KMS-11 (cell line): ENCODE measurements around the gene TMCC3.

Source experiments
- H2AFZ ChIP-seq: fragments of 200-600 bp; sonication (generic); 2 replicates; pipeline ENCODE4 v1.6.1; 2016; ENCODE audit warnings: antibody characterized with exemption, mixed run types, low read depth
- H3K27ac ChIP-seq: fragments of 200-600 bp; sonication (generic); 2 replicates; pipeline ENCODE4 v1.6.1; 2016; ENCODE audit warnings: mild to moderate bottlenecking, mixed run types
- H3K27me3 ChIP-seq: fragments of 200-600 bp; sonication (generic); 2 replicates; pipeline ENCODE4 v1.6.1; 2017; ENCODE audit warnings: mild to moderate bottlenecking, low read depth, mixed run types, moderate library complexity; ENCODE audit not compliant: insufficient read depth
- H3K36me3 ChIP-seq: fragments of 200-600 bp; sonication (generic); 2 replicates; pipeline ENCODE4 v1.6.1; 2017; ENCODE audit warnings: mild to moderate bottlenecking, mixed run types; ENCODE audit not compliant: insufficient read depth
- H3K4me1 ChIP-seq: fragments of 200-600 bp; sonication (generic); 2 replicates; pipeline ENCODE4 v1.6.1; 2016; ENCODE audit warnings: mild to moderate bottlenecking, low read depth, mixed run types; ENCODE audit not compliant: poor library complexity, severe bottlenecking
- H3K4me2 ChIP-seq: fragments of 200-600 bp; sonication (generic); 2 replicates; pipeline ENCODE4 v1.7.0; 2016; ENCODE audit warnings: mild to moderate bottlenecking, mixed run types
- H3K4me3 ChIP-seq: fragments of 200-600 bp; sonication (generic); IDR thresholded peaks from 2 replicates; pipeline ENCODE4 v1.6.1; 2017; ENCODE audit warnings: low read depth, low read length, mixed read lengths; ENCODE audit not compliant: insufficient read depth
- H3K79me2 ChIP-seq: fragments of 200-600 bp; sonication (generic); 2 replicates; pipeline ENCODE4 v1.6.1; 2016; ENCODE audit warnings: low read depth, mixed run types; ENCODE audit not compliant: insufficient read depth
- H3K9ac ChIP-seq: fragments of 200-600 bp; sonication (generic); 2 replicates; pipeline ENCODE4 v1.6.1; 2016; ENCODE audit warnings: mild to moderate bottlenecking, mixed run types
- H4K20me1 ChIP-seq: fragments of 200-600 bp; sonication (generic); 2 replicates; pipeline ENCODE4 v1.6.1; 2016; ENCODE audit warnings: mild to moderate bottlenecking, mixed run types; ENCODE audit not compliant: insufficient read depth
- CTCF ChIP-seq: fragments of 200-600 bp; sonication (generic); conservative IDR thresholded peaks from 2 replicates; pipeline ENCODE4 v1.6.1; 2017; ENCODE audit warnings: low read depth, mild to moderate bottlenecking, antibody characterized with exemption, low read length, moderate library complexity, mixed read lengths

Gene TMCC3

GRCh38 chr12:94620621-94621020, 29.7 kb downstream of the TMCC3 start:
- TF ChIP-seq CTCF, result no peak
- H3K27me3 ChIP-seq, result no peaks in the 10 kb centered on the region
- H4K20me1 ChIP-seq, result no peaks in the 10 kb centered on the region
- 0 out of 2 replicates have a peak overlapping the region, but pooled peaks have one; percentile 86 for H3K4me2 ChIP-seq
- no peak overlapping the region for H3K9ac ChIP-seq
- H3K27ac ChIP-seq, result no peak overlapping the region
- H3K79me2 ChIP-seq, result peaks cover 31% of the 10 kb centered on the region; the same call in 1 of the 2 replicates
- H3K4me1 ChIP-seq, result peaks cover 40% of the 10 kb centered on the region
- no peaks in the 10 kb centered on the region for H3K36me3 ChIP-seq
- no peak overlapping the region for H3K4me3 ChIP-seq
- no peak overlapping the region for H2AFZ ChIP-seq

DNA sequence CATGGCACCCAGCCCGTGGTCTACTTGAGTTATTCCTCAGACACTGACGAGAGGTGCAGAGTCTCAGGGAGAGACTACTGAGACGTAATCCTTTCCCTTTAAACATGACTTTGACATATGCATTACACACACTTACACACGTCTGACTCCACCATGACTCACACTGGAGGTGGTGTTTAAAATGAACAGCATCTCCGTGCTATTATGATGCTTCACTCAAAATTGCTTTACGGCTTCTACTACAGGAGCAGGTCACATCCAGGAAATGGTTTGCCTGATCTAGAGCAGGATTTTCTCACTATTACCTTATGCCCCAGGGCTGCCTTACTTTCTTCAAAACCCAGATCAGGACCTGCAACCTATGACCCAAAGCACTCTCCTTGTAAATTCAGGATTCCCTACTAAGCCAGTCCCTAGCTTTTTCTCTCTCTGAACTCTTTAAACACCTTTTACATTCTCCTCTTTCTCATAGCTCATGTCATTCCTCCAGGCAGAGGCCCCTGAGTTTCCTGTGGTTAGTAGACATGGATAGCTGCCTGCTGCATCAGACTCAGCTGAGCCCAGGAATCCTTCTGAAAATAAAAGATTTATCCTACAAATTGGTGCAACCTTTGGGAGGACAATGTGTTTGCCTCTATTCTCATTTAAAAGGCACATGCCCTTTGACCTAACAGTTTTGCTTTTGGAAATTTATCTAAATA, 31.2 kb downstream of the TMCC3 start:
- peaks cover 31% of the 10 kb centered on the region; the same call in 1 of the 2 replicates for H3K79me2 ChIP-seq
- H2AFZ ChIP-seq, result no peak overlapping the region
- H3K9ac ChIP-seq, result no peak overlapping the region
- H3K4me2 ChIP-seq, result peak overlapping the region; percentile 17; the same call in 1 of the 2 replicates
- H3K4me1 ChIP-seq, result peaks cover 51% of the 10 kb centered on the region
- H3K4me3 ChIP-seq, result no peak overlapping the region
- H3K27ac ChIP-seq, result no peak overlapping the region
- no peaks in the 10 kb centered on the region for H3K36me3 ChIP-seq
- no peaks in the 10 kb centered on the region for H4K20me1 ChIP-seq
- H3K27me3 ChIP-seq, result no peaks in the 10 kb centered on the region
- no peak for TF ChIP-seq CTCF

DNA sequence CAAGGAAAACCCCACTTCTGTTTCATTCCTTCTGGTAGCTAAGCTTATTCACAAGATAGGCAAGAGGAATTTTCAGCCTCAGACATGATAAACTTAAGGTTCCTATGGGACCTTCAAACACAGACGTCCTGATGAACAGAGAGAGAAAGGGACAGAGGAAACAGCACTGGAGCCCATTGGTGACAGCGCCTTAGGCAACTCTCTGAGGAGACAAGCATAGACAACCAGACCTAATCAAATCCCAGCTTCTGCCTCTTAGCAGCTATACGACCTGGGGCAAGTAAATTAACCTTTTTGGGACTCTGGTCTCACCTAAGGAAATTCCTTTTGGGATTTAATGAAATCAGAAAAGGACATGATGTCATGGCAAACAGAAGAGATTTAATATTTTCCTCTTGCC, 33.3 kb downstream of the TMCC3 start:
- Histone ChIP-seq H3K79me2 (peaks cover 21% of the 10 kb centered on the region; the same call in 1 of the 2 replicates), H4K20me1 (no peaks in the 10 kb centered on the region), H3K27ac (no peak overlapping the region), H3K4me3 (no peak overlapping the region), H3K36me3 (no peaks in the 10 kb centered on the region), H3K4me1 (peaks cover 30% of the 10 kb centered on the region), H3K4me2 (no peak overlapping the region), H3K9ac (no peak overlapping the region), H2AFZ (no peak overlapping the region), H3K27me3 (no peaks in the 10 kb centered on the region)
- TF ChIP-seq CTCF, result no peak

DNA sequence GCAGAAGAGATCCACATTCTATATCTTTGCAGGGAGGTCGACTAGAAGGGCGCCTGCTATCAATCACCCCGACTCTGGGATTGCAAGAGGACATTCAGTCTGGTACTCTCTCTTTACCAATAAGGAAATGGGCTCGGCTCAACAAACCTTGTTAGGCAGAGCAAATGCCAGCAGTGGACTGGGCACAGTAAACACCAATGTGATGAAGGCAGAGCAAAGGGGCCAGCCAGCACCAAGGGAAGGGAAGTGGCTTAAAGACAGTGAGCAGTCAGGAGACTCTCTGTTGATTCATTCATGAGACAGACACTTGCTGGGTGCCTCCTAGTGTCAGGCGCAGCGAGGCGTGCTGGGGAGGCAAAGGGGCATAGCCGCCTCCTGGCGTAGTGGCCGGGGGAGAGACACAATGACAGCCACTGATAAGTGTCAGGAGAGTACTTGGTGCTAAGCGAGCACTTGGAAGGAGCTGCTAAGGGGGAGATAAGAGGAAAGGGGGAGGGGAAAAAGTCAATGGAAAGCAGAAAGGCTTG, 34.1 kb downstream of the TMCC3 start:
- H4K20me1 ChIP-seq, result no peaks in the 10 kb centered on the region
- H3K79me2 ChIP-seq, result peaks cover 18% of the 10 kb centered on the region; the same call in 1 of the 2 replicates
- H3K36me3 ChIP-seq, result no peaks in the 10 kb centered on the region
- H3K27ac ChIP-seq, result no peak overlapping the region
- no peak for TF ChIP-seq CTCF
- H3K4me1 ChIP-seq, result peaks cover 22% of the 10 kb centered on the region
- H2AFZ ChIP-seq, result no peak overlapping the region
- no peaks in the 10 kb centered on the region for H3K27me3 ChIP-seq
- no peak overlapping the region for H3K9ac ChIP-seq
- no peak overlapping the region for H3K4me2 ChIP-seq
- no peak overlapping the region for H3K4me3 ChIP-seq
